ENCODE results near the gene SPATS2.
"Not testable (repeated sequence)": the region's sequence is repeated elsewhere in the genome, so short reads cannot be mapped to it uniquely, and the experiment has no call there.

Gene SPATS2

GRCh38 chr12:49404956-49405355 is 37.7 kb downstream of the SPATS2 start:
- no peaks in the 10 kb centered on the region for H3K27me3 ChIP-seq (ENCODE audit: control insufficient read depth, insufficient read depth, low read length)
- H3K9ac ChIP-seq (ENCODE audit: low read length) = no peak overlapping the region
- no peak overlapping the region for H3K4me3 ChIP-seq (ENCODE audit: low read length)
- no peaks in the 10 kb centered on the region for H3K36me3 ChIP-seq (ENCODE audit: control insufficient read depth, insufficient read depth, low read length)
- H3K9me3 ChIP-seq (ENCODE audit: control insufficient read depth, low read length) = no peaks in the 10 kb centered on the region
- no peaks in the 10 kb centered on the region for H3K4me1 ChIP-seq (ENCODE audit: control insufficient read depth, insufficient read depth, low read length)

- Histone ChIP-seq H3K36me3 (ENCODE audit: control insufficient read depth, insufficient read depth, low read length) (no peaks in the 10 kb centered on the region), H3K27me3 (ENCODE audit: control insufficient read depth, insufficient read depth, low read length) (no peaks in the 10 kb centered on the region), H3K4me3 (ENCODE audit: low read length) (no peak overlapping the region), H3K4me1 (ENCODE audit: control insufficient read depth, insufficient read depth, low read length) (no peaks in the 10 kb centered on the region), H3K9ac (ENCODE audit: low read length) (no peak overlapping the region), H3K9me3 (ENCODE audit: control insufficient read depth, low read length) (no peaks in the 10 kb centered on the region)
Measured at GRCh38 chr12:49410818-49411217, 43.6 kb downstream of the SPATS2 start.

GRCh38 chr12:49413010-49413409 is 45.7 kb downstream of the SPATS2 start:
- no peaks in the 10 kb centered on the region for H3K9me3 ChIP-seq (ENCODE audit: control insufficient read depth, low read length)
- no peaks in the 10 kb centered on the region for H3K36me3 ChIP-seq (ENCODE audit: control insufficient read depth, insufficient read depth, low read length)
- H3K27me3 ChIP-seq (ENCODE audit: control insufficient read depth, insufficient read depth, low read length) = no peaks in the 10 kb centered on the region
- H3K9ac ChIP-seq (ENCODE audit: low read length) = no peak overlapping the region
- no peaks in the 10 kb centered on the region for H3K4me1 ChIP-seq (ENCODE audit: control insufficient read depth, insufficient read depth, low read length)
- H3K4me3 ChIP-seq (ENCODE audit: low read length) = no peak overlapping the region

- H3K36me3 ChIP-seq (ENCODE audit: control insufficient read depth, insufficient read depth, low read length) = no peaks in the 10 kb centered on the region
- H3K9ac ChIP-seq (ENCODE audit: low read length) = no peak overlapping the region
- H3K4me1 ChIP-seq (ENCODE audit: control insufficient read depth, insufficient read depth, low read length) = no peaks in the 10 kb centered on the region
- H3K27me3 ChIP-seq (ENCODE audit: control insufficient read depth, insufficient read depth, low read length) = no peaks in the 10 kb centered on the region
- no peaks in the 10 kb centered on the region for H3K9me3 ChIP-seq (ENCODE audit: control insufficient read depth, low read length)
- no peak overlapping the region for H3K4me3 ChIP-seq (ENCODE audit: low read length)
Measured at GRCh38 chr12:49413796-49414195, 46.5 kb downstream of the SPATS2 start.

- Histone ChIP-seq H3K27me3 (ENCODE audit: control insufficient read depth, insufficient read depth, low read length) (no peaks in the 10 kb centered on the region), H3K36me3 (ENCODE audit: control insufficient read depth, insufficient read depth, low read length) (no peaks in the 10 kb centered on the region), H3K9me3 (ENCODE audit: control insufficient read depth, low read length) (no peaks in the 10 kb centered on the region)
Measured at GRCh38 chr12:49414364-49414763, 47.1 kb downstream of the SPATS2 start.

GRCh38 chr12:49415521-49415970 is 48.3 kb downstream of the SPATS2 start:
- Histone ChIP-seq H3K4me3 (ENCODE audit: low read length) (no peak overlapping the region), H3K36me3 (ENCODE audit: control insufficient read depth, insufficient read depth, low read length) (no peaks in the 10 kb centered on the region)

More at GRCh38 chr12:49414364-49414763, 47.1 kb downstream of the SPATS2 start:
- Histone ChIP-seq H3K4me3 (ENCODE audit: low read length) (no peak overlapping the region), H3K4me1 (ENCODE audit: control insufficient read depth, insufficient read depth, low read length) (no peaks in the 10 kb centered on the region), H3K9ac (ENCODE audit: low read length) (no peak overlapping the region)

GRCh38 chr12:49416892-49417291 is 49.6 kb downstream of the SPATS2 start:
- Histone ChIP-seq H3K4me1 (ENCODE audit: control insufficient read depth, insufficient read depth, low read length) (no peaks in the 10 kb centered on the region), H3K36me3 (ENCODE audit: control insufficient read depth, insufficient read depth, low read length) (no peaks in the 10 kb centered on the region), H3K9ac (ENCODE audit: low read length) (no peak overlapping the region), H3K27me3 (ENCODE audit: control insufficient read depth, insufficient read depth, low read length) (no peaks in the 10 kb centered on the region), H3K9me3 (ENCODE audit: control insufficient read depth, low read length) (no peaks in the 10 kb centered on the region), H3K4me3 (ENCODE audit: low read length) (no peak overlapping the region)

More at GRCh38 chr12:49415521-49415970, 48.3 kb downstream of the SPATS2 start:
- Histone ChIP-seq H3K4me1 (ENCODE audit: control insufficient read depth, insufficient read depth, low read length) (no peaks in the 10 kb centered on the region), H3K9ac (ENCODE audit: low read length) (no peak overlapping the region), H3K9me3 (ENCODE audit: control insufficient read depth, low read length) (no peaks in the 10 kb centered on the region), H3K27me3 (ENCODE audit: control insufficient read depth, insufficient read depth, low read length) (no peaks in the 10 kb centered on the region)

GRCh38 chr12:49417558-49417957 is 50.3 kb downstream of the SPATS2 start:
- no peak overlapping the region for H3K9ac ChIP-seq (ENCODE audit: low read length)
- H3K27me3 ChIP-seq (ENCODE audit: control insufficient read depth, insufficient read depth, low read length) = no peaks in the 10 kb centered on the region
- H3K36me3 ChIP-seq (ENCODE audit: control insufficient read depth, insufficient read depth, low read length) = no peaks in the 10 kb centered on the region
- H3K4me1 ChIP-seq (ENCODE audit: control insufficient read depth, insufficient read depth, low read length) = no peaks in the 10 kb centered on the region
- H3K4me3 ChIP-seq (ENCODE audit: low read length) = no peak overlapping the region
- H3K9me3 ChIP-seq (ENCODE audit: control insufficient read depth, low read length) = no peaks in the 10 kb centered on the region

GRCh38 chr12:49420556-49420955 is 53.3 kb downstream of the SPATS2 start:
- H3K27me3 ChIP-seq (ENCODE audit: control insufficient read depth, insufficient read depth, low read length) = no peaks in the 10 kb centered on the region
- H3K4me1 ChIP-seq (ENCODE audit: control insufficient read depth, insufficient read depth, low read length) = no peaks in the 10 kb centered on the region
- no peak overlapping the region for H3K4me3 ChIP-seq (ENCODE audit: low read length)
- H3K36me3 ChIP-seq (ENCODE audit: control insufficient read depth, insufficient read depth, low read length) = no peaks in the 10 kb centered on the region
- no peak overlapping the region for H3K9ac ChIP-seq (ENCODE audit: low read length)
- H3K9me3 ChIP-seq (ENCODE audit: control insufficient read depth, low read length) = no peaks in the 10 kb centered on the region

- no peaks in the 10 kb centered on the region for H3K9me3 ChIP-seq (ENCODE audit: control insufficient read depth, low read length)
- no peak overlapping the region for H3K9ac ChIP-seq (ENCODE audit: low read length)
- H3K4me3 ChIP-seq (ENCODE audit: low read length) = no peak overlapping the region
- no peaks in the 10 kb centered on the region for H3K36me3 ChIP-seq (ENCODE audit: control insufficient read depth, insufficient read depth, low read length)
- no peaks in the 10 kb centered on the region for H3K4me1 ChIP-seq (ENCODE audit: control insufficient read depth, insufficient read depth, low read length)
- H3K27me3 ChIP-seq (ENCODE audit: control insufficient read depth, insufficient read depth, low read length) = no peaks in the 10 kb centered on the region
Measured at GRCh38 chr12:49422114-49422513, 54.9 kb downstream of the SPATS2 start.

- no peak overlapping the region for H3K9ac ChIP-seq (ENCODE audit: low read length)
Measured at GRCh38 chr12:49428793-49429192, 61.5 kb downstream of the SPATS2 start.

GRCh38 chr12:49432616-49433015 is 65.4 kb downstream of the SPATS2 start:
- no peak overlapping the region for H3K9ac ChIP-seq (ENCODE audit: low read length)
- H3K27me3 ChIP-seq (ENCODE audit: control insufficient read depth, insufficient read depth, low read length) = no peaks in the 10 kb centered on the region
- no peaks in the 10 kb centered on the region for H3K9me3 ChIP-seq (ENCODE audit: control insufficient read depth, low read length)
- no peak overlapping the region for H3K4me3 ChIP-seq (ENCODE audit: low read length)
- no peaks in the 10 kb centered on the region for H3K36me3 ChIP-seq (ENCODE audit: control insufficient read depth, insufficient read depth, low read length)
- no peaks in the 10 kb centered on the region for H3K4me1 ChIP-seq (ENCODE audit: control insufficient read depth, insufficient read depth, low read length)

More at GRCh38 chr12:49428793-49429192, 61.5 kb downstream of the SPATS2 start:
- Histone ChIP-seq H3K4me3 (ENCODE audit: low read length) (no peak overlapping the region), H3K9me3 (ENCODE audit: control insufficient read depth, low read length) (no peaks in the 10 kb centered on the region), H3K27me3 (ENCODE audit: control insufficient read depth, insufficient read depth, low read length) (no peaks in the 10 kb centered on the region), H3K4me1 (ENCODE audit: control insufficient read depth, insufficient read depth, low read length) (no peaks in the 10 kb centered on the region), H3K36me3 (ENCODE audit: control insufficient read depth, insufficient read depth, low read length) (no peaks in the 10 kb centered on the region)

GRCh38 chr12:49436799-49437198 is 69.5 kb downstream of the SPATS2 start:
- not testable (repeated sequence) for H3K9me3 ChIP-seq (ENCODE audit: control insufficient read depth, low read length); H3K36me3 ChIP-seq (ENCODE audit: control insufficient read depth, insufficient read depth, low read length); H3K4me3 ChIP-seq (ENCODE audit: low read length); H3K27me3 ChIP-seq (ENCODE audit: control insufficient read depth, insufficient read depth, low read length); H3K4me1 ChIP-seq (ENCODE audit: control insufficient read depth, insufficient read depth, low read length); H3K9ac ChIP-seq (ENCODE audit: low read length)

All from mucosa of stomach (tissue), 1 donor.